CD4-positive, alpha-beta memory T cell (primary cell): ENCODE measurements around the gene BTG2. TPM values are rescaled to one million over a fixed set of nuclear protein-coding genes. Genes with fewer than 3 reads are reported as not detected.
"Not testable (repeated sequence)": the region's sequence is repeated elsewhere in the genome, so short reads cannot be mapped to it uniquely, and the experiment has no call there.

Experiments
- CTCF ChIA-PET: fragments of 350-600 bp; sonication (Branson Sonifier 250); formaldehyde crosslinking; loops from one replicate; lab custom pipeline; 2021; ENCODE audit warnings: inconsistent platforms; ENCODE audit not compliant: partially characterized antibody; lab: Charles Lee
- POLR2A ChIA-PET: fragments of 350-600 bp; sonication (Branson Sonifier 250); formaldehyde crosslinking; loops from one replicate; lab custom pipeline; 2021; ENCODE audit not compliant: partially characterized antibody; lab: Charles Lee
- DNase-seq, 5 donors: peaks; one replicate each; pipeline versions ENCODE4 v3.0.0 to v3.0.0-alpha.2; 2020 to 2022; ENCODE audit warnings: mixed read lengths in 1 of 5
- H3K27ac ChIP-seq: one replicate; pipeline ENCODE4 v1.7.0; 2013; ENCODE audit warnings: low read depth, low read length
- H3K27me3 ChIP-seq: 2 replicates; pipeline ENCODE4 v1.7.0; 2013; ENCODE audit warnings: mild to moderate bottlenecking, low read length, moderate library complexity; ENCODE audit not compliant: insufficient read depth
- H3K36me3 ChIP-seq: 2 replicates; pipeline ENCODE4 v1.7.0; 2013; ENCODE audit warnings: mild to moderate bottlenecking, low read length, moderate library complexity; ENCODE audit not compliant: insufficient read depth
- H3K4me1 ChIP-seq: 2 replicates; pipeline ENCODE4 v1.7.0; 2013; ENCODE audit warnings: mild to moderate bottlenecking, low read length, moderate library complexity; ENCODE audit not compliant: insufficient read depth
- H3K4me3 ChIP-seq, 2 donors: one replicate each; pipeline ENCODE4 v1.7.0; 2013; ENCODE audit warnings: low read length in 2 of 2, mild to moderate bottlenecking in 1 of 2
- H3K9me3 ChIP-seq, 2 donors: one replicate each; pipeline ENCODE4 v1.7.0; 2013; ENCODE audit warnings: low read length in 2 of 2, control low read depth in 1 of 2; ENCODE audit not compliant: control insufficient read depth in 1 of 2
- H3K27ac Mint-ChIP-seq, 7 donors: one replicate each; pipeline ENCODE4 v1.8.0; 2020 to 2021; ENCODE audit warnings: mixed read lengths in 7 of 7, mild to moderate bottlenecking in 6 of 7, inconsistent platforms in 3 of 7, moderate library complexity in 3 of 7
- H3K27me3 Mint-ChIP-seq, 2 donors: one replicate each; pipeline ENCODE4 v1.8.0; 2020 to 2021; ENCODE audit warnings: mixed read lengths in 2 of 2
- H3K36me3 Mint-ChIP-seq, 2 donors: one replicate each; pipeline ENCODE4 v1.8.0; 2020 to 2021; ENCODE audit warnings: mixed read lengths in 2 of 2, inconsistent platforms in 1 of 2, mild to moderate bottlenecking in 1 of 2
- H3K4me1 Mint-ChIP-seq, 4 donors: one replicate each; pipeline ENCODE4 v1.8.0; 2020 to 2021; ENCODE audit warnings: mixed read lengths in 4 of 4, mild to moderate bottlenecking in 1 of 4
- H3K4me3 Mint-ChIP-seq, 8 donors: one replicate each; pipeline ENCODE4 v1.8.0; 2020 to 2021; ENCODE audit warnings: mixed read lengths in 8 of 8, mild to moderate bottlenecking in 7 of 8, moderate library complexity in 6 of 8, inconsistent platforms in 3 of 8
- H3K9me3 Mint-ChIP-seq, 8 donors: one replicate each; pipeline ENCODE4 v1.8.0; 2020 to 2021; ENCODE audit warnings: mixed read lengths in 8 of 8, mild to moderate bottlenecking in 5 of 8, inconsistent platforms in 3 of 8, moderate library complexity in 1 of 8
- intact Hi-C: fragments of 100-400 bp; cut with micrococcal nuclease; formaldehyde crosslinking; loops from one replicate; pipeline ENCODE4 v1.15.1; 2023
- polyA plus RNA-seq, 2 donors: library from polyadenylated mRNA; unstranded; fragments of 300-500 nt; fragmentation: Illumina TruSeq; gene quantifications; one replicate each; pipeline ENCODE4 v1.2.3, GENCODE V29; 2021
- total RNA-seq, 2 experiments: library from RNA; stranded (reverse); gene quantifications; one replicate each; pipeline ENCODE4 v1.2.3, GENCODE V29; 2021

Gene BTG2
- total and polyA plus RNA-seq, 4 experiments from 2014 or later: 123 to 288 (median 199) TPM

- intact Hi-C loops: not testable (repeated sequence)
- H3K4me1 ChIP-seq: peaks cover 22% of the 10 kb centered on the region
- peak overlapping the region in 5 of 7 donors; percentile 30 to 76 (median 39) for H3K27ac Mint-ChIP-seq
Measured at GRCh38 chr1:203299719-203300429, 5.4 kb upstream of the BTG2 start.

GRCh38 chr1:203300441-203301330, 4.6 kb upstream of the BTG2 start:
- intact Hi-C loops: no loop called here
- no peaks in the 10 kb centered on the region for H3K9me3 ChIP-seq
- Mint-ChIP-seq H3K9me3 (no peaks in the 10 kb centered on the region), H3K4me3 (no peak overlapping the region), H3K27ac (peak overlapping the region in 6 of 7 donors; percentile 32 to 79 (median 46)), H3K27me3 (no peaks in the 10 kb centered on the region), H3K36me3 (peaks cover 0 to 5% of the 10 kb centered on the region in 2 donors), H3K4me1 (peaks cover 23 to 51% (median 37%) of the 10 kb centered on the region in 4 donors)
- DNase-seq: no peak
- no peaks in the 10 kb centered on the region for H3K36me3 ChIP-seq
- H3K4me1 ChIP-seq: peaks cover 23% of the 10 kb centered on the region
- CTCF ChIA-PET: interaction anchor here (0.6 to 2.3 kb wide), 4 partner anchors 13 to 37 kb away, joined by 3 to 6 read pairs (median 4); no protein-coding TSS in a partner anchor
- no peaks in the 10 kb centered on the region for H3K27me3 ChIP-seq
- H3K27ac ChIP-seq: no peak overlapping the region
- POLR2A ChIA-PET: interaction anchor here (1.0 to 3.4 kb wide), 4 partner anchors 20 to 38 kb away, joined by 3 to 26 read pairs (median 4); no protein-coding TSS in a partner anchor
- no peak overlapping the region for H3K4me3 ChIP-seq

More at GRCh38 chr1:203299719-203300429, 5.4 kb upstream of the BTG2 start:
- not testable (repeated sequence) for H3K27ac ChIP-seq, H3K27me3 ChIP-seq, H3K36me3 ChIP-seq, H3K36me3 Mint-ChIP-seq, H3K9me3 Mint-ChIP-seq, H3K4me3 ChIP-seq, DNase-seq, H3K27me3 Mint-ChIP-seq, H3K9me3 ChIP-seq, H3K4me3 Mint-ChIP-seq
- POLR2A ChIA-PET: interaction anchor here (1.0 to 3.4 kb wide), 7 partner anchors 8 to 38 kb away, joined by 3 to 26 read pairs (median 4); no protein-coding TSS in a partner anchor
- CTCF ChIA-PET: interaction anchor here (1.1 to 2.3 kb wide), 3 partner anchors 12 to 27 kb away, joined by 4 to 6 read pairs (median 4); no protein-coding TSS in a partner anchor
- H3K4me1 Mint-ChIP-seq: peaks cover 22 to 45% (median 36%) of the 10 kb centered on the region in 4 donors

- Mint-ChIP-seq H3K27ac (peak overlapping the region in 4 of 7 donors; percentile 2 to 32 (median 23)), H3K4me1 (peaks cover 23 to 51% (median 36%) of the 10 kb centered on the region in 4 donors), H3K36me3 (peaks cover 0 to 9% of the 10 kb centered on the region in 2 donors), H3K27me3 (no peaks in the 10 kb centered on the region), H3K4me3 (no peak overlapping the region), H3K9me3 (no peaks in the 10 kb centered on the region)
- Histone ChIP-seq H3K4me3 (no peak overlapping the region), H3K27me3 (no peaks in the 10 kb centered on the region), H3K36me3 (no peaks in the 10 kb centered on the region), H3K4me1 (peaks cover 23% of the 10 kb centered on the region), H3K9me3 (no peaks in the 10 kb centered on the region), H3K27ac (no peak overlapping the region)
- POLR2A ChIA-PET: interaction anchor here (0.6 to 1.8 kb wide), 2 partner anchors 19 to 23 kb away, joined by 4 to 5 read pairs; no protein-coding TSS in a partner anchor
- no peak for DNase-seq
- CTCF ChIA-PET: interaction anchor here (0.6 to 1.1 kb wide), 2 partner anchors 34 to 36 kb away, joined by 3 read pairs; no protein-coding TSS in a partner anchor
- intact Hi-C loops: no loop called here
Measured at GRCh38 chr1:203301331-203301668, 4.0 kb upstream of the BTG2 start.

GRCh38 chr1:203302456-203302855, 2.9 kb upstream of the BTG2 start:
- Mint-ChIP-seq H3K4me1 (peaks cover 25 to 62% (median 37%) of the 10 kb centered on the region in 4 donors), H3K9me3 (peaks cover 0 to 3% (median 0%) of the 10 kb centered on the region in 8 donors), H3K27me3 (no peaks in the 10 kb centered on the region), H3K27ac (peak overlapping the region in 6 of 7 donors; percentile 13 to 100 (median 98)), H3K36me3 (peaks cover 11 to 21% of the 10 kb centered on the region in 2 donors), H3K4me3 (peak overlapping the region in 1 of 8 donors; percentile 36)
- peaks cover 23% of the 10 kb centered on the region for H3K4me1 ChIP-seq
- peaks cover 6% of the 10 kb centered on the region for H3K36me3 ChIP-seq
- POLR2A ChIA-PET: no interaction called here
- H3K4me3 ChIP-seq: no peak overlapping the region
- no peaks in the 10 kb centered on the region for H3K27me3 ChIP-seq
- no peak for DNase-seq
- no peaks in the 10 kb centered on the region for H3K9me3 ChIP-seq
- CTCF ChIA-PET: no interaction called here
- H3K27ac ChIP-seq: no peak overlapping the region
- intact Hi-C loops: no loop called here

GRCh38 chr1:203302894-203303293, 2.4 kb upstream of the BTG2 start:
- peaks cover 28 to 67% (median 40%) of the 10 kb centered on the region in 4 donors for H3K4me1 Mint-ChIP-seq
- Histone ChIP-seq H3K4me1 (peaks cover 27% of the 10 kb centered on the region), H3K4me3 (no peak overlapping the region), H3K36me3 (peaks cover 10% of the 10 kb centered on the region), H3K27ac (no peak overlapping the region), H3K27me3 (no peaks in the 10 kb centered on the region), H3K9me3 (no peaks in the 10 kb centered on the region)
- DNase-seq: no peak
- H3K27me3 Mint-ChIP-seq: no peaks in the 10 kb centered on the region
- H3K9me3 Mint-ChIP-seq: peaks cover 0 to 3% (median 0%) of the 10 kb centered on the region in 8 donors
- peak overlapping the region in 5 of 7 donors; percentile 97 to 100 (median 99) for H3K27ac Mint-ChIP-seq
- POLR2A ChIA-PET: no interaction called here
- CTCF ChIA-PET: no interaction called here
- peaks cover 15 to 25% of the 10 kb centered on the region in 2 donors for H3K36me3 Mint-ChIP-seq
- intact Hi-C loops: no loop called here
- peak overlapping the region in 1 of 8 donors; percentile 90 for H3K4me3 Mint-ChIP-seq

GRCh38 chr1:203304391-203304918, 864 bp upstream of the BTG2 start:
- no peaks in the 10 kb centered on the region for H3K27me3 ChIP-seq
- Mint-ChIP-seq H3K4me3 (peak overlapping the region; percentile 82 to 98 (median 91)), H3K27ac (peak overlapping the region; percentile 97 to 100 (median 99)), H3K9me3 (peaks cover 0 to 3% (median 0%) of the 10 kb centered on the region in 8 donors), H3K36me3 (peaks cover 31 to 40% of the 10 kb centered on the region in 2 donors), H3K4me1 (peaks cover 41 to 78% (median 50%) of the 10 kb centered on the region in 4 donors), H3K27me3 (no peaks in the 10 kb centered on the region)
- H3K9me3 ChIP-seq: no peaks in the 10 kb centered on the region
- ChIA-PET CTCF (interaction anchor here (4.1 to 10.1 kb wide), 5 partner anchors 15 to 35 kb away, joined by 58 to 271 read pairs (median 188); no protein-coding TSS in a partner anchor), POLR2A (interaction anchor here (0.6 to 14.1 kb wide), 6 partner anchors 12 to 33 kb away, joined by 3 to 1407 read pairs (median 238); no protein-coding TSS in a partner anchor)
- peaks cover 26% of the 10 kb centered on the region for H3K36me3 ChIP-seq
- H3K27ac ChIP-seq: peak overlapping the region; percentile 100
- H3K4me1 ChIP-seq: peaks cover 43% of the 10 kb centered on the region
- DNase-seq: no peak
- H3K4me3 ChIP-seq: peak overlapping the region; percentile 44 to 95
- intact Hi-C loops: no loop called here
